Fibroblast of mammary gland (primary cell): Measurements from ENCODE around the gene GTF2E1.

Source experiments
- DNase-seq: peaks from one replicate; pipeline ENCODE4 v3.0.0-alpha.2; 2010; ENCODE audit warnings: low read depth
- H3K4me3 ChIP-seq: 2 replicates; pipeline ENCODE4 v1.5.1; 2011; ENCODE audit warnings: low read depth, mild to moderate bottlenecking, low read length, moderate library complexity; ENCODE audit not compliant: control insufficient read depth
- TF ChIP-seq, protein P1 (sequence below): conservative IDR thresholded peaks from 2 replicates; pipeline ENCODE4 v1.5.1; 2011; ENCODE audit warnings: low read depth, low read length, inconsistent platforms; ENCODE audit not compliant: control insufficient read depth, insufficient read depth

Gene GTF2E1

DNA sequence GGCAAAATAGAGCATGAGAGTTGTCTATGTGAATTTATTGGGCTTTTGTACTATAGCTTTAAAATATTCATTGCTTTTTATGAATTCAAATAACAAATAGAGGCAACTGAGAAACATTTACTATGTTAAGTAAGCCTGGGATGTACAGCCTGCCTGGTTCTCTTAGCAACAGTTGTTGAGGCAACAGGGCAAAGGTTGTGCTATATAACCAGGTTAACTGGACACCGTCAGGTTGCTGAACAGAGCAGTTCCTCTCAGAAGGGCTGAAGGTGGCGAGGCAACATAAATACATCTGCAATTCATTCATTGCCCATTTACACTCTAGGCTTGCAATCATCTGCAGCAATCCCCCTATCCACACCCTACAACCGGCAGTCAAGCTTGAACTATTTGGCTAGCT lies 78.2 kb downstream of the GTF2E1 start:
- TF ChIP-seq, protein P1, sequence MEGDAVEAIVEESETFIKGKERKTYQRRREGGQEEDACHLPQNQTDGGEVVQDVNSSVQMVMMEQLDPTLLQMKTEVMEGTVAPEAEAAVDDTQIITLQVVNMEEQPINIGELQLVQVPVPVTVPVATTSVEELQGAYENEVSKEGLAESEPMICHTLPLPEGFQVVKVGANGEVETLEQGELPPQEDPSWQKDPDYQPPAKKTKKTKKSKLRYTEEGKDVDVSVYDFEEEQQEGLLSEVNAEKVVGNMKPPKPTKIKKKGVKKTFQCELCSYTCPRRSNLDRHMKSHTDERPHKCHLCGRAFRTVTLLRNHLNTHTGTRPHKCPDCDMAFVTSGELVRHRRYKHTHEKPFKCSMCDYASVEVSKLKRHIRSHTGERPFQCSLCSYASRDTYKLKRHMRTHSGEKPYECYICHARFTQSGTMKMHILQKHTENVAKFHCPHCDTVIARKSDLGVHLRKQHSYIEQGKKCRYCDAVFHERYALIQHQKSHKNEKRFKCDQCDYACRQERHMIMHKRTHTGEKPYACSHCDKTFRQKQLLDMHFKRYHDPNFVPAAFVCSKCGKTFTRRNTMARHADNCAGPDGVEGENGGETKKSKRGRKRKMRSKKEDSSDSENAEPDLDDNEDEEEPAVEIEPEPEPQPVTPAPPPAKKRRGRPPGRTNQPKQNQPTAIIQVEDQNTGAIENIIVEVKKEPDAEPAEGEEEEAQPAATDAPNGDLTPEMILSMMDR = no peak
- no peak for DNase-seq
- H3K4me3 ChIP-seq = no peak overlapping the region

DNA sequence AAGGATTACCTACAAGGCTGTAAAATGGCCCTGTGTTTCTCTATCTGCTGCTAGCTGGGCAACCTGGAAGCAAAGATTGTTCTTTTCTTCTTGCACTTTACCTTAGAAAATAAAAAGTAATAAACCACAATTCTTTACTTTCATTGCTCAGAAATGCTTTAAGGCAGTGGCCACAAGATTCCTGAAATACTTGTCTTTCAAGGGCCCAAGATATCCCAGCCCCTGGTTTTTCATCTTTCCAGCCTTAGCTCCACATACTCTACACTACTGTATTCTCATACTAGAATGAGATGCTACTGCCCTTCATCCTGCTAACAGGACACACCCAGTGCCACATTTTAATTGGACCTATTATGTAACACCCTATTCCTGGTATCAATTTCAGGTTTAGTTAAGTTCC lies 78.9 kb downstream of the GTF2E1 start:
- DNase-seq = no peak
- TF ChIP-seq, protein P1 = no peak
- H3K4me3 ChIP-seq = no peak overlapping the region

DNA sequence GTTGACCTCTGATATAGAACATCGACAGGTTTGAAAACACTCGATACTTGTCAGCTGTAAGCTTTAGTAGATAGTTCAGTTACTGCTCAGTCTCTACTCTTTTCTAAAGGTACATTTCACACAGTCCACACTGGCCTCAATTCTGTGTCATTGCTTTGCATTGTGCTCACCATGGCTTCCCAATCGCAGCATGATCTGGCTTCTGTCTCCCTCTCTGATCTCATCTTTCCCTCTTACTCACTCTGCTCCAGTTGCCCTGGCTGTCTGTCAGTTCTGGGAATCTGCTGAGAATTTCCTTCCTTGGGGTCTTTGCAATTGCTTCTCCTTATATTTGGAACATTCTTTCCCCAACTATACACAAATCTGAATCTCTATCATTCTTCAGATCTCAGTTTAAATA lies 80.6 kb downstream of the GTF2E1 start:
- TF ChIP-seq, protein P1 = no peak
- no peak overlapping the region for H3K4me3 ChIP-seq
- DNase-seq = peak; percentile 10

DNA sequence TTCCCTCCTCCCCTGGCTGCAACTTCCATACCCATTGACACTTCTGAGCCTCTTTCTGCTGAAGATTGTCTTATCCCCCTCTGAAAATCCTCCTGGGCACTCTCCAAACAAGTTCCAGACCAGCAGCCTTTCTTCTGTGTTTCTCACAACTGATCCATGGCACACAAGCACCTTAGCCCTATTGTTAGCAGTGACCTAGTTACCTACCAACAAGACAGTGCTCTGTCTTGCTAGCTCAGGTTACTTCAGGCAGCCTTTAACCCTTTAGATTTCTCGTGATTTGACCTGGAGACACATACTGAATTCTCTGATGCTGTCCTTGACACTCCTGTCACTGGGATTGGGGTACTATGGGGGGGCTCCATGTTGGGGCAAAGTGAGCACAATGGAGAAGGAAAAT lies 82.1 kb downstream of the GTF2E1 start:
- no peak overlapping the region for H3K4me3 ChIP-seq
- DNase-seq = no peak
- TF ChIP-seq, protein P1 = no peak

DNA sequence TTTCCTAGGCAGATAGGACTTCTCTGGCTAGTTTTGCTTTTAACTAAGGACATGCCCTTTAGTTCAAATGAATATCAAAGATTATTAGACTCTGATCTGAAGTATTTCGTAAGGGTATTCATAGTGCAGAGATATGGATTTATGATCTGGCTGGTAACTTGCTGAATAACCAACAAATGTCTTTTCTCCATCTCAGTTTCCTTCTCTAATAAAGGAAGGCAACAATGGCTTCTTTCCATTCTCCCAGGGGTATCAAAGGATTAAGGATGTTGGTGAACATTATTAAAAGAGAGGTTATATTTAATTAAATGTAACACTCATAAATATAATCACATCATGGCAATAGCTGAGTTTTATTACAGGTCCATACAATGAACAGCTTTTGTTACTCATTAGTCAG lies 86.3 kb downstream of the GTF2E1 start:
- TF ChIP-seq, protein P1 = no peak

DNA sequence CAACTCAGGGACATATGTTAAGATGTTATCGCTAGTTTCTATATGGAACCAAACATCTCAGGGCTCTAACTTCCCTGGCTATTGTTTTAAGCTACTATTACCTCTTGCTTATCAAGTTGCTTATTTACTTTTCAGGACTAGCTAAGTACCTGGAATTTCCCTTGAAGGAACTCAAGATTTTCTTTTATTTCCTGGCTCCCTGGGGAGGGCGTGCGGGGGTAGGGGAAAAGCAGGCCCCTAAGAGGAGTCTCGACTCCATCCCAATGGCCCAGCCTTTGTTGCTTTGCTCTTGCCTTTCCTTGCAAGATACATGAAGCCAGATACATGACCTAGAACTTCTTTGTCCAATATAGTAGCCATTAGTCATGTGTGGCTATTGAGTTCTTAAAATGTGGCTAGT lies 88.5 kb downstream of the GTF2E1 start:
- no peak for DNase-seq
- TF ChIP-seq, protein P1 = no peak

More for the DNA sequence above, 86.3 kb downstream of the GTF2E1 start:
- no peak for DNase-seq
- no peak overlapping the region for H3K4me3 ChIP-seq

More for the DNA sequence above, 88.5 kb downstream of the GTF2E1 start:
- H3K4me3 ChIP-seq = no peak overlapping the region
